H1 (cell line): Measurements from ENCODE around the gene CHPF2.

Experiments
- ASH2L ChIP-seq: fragments of 200-600, 300-600 bp; sonication (generic); IDR thresholded peaks from one replicate; pipeline ENCODE4 v1.7.1; 2017; ENCODE audit warnings: low read length
- CHD1 ChIP-seq: IDR thresholded peaks from 2 replicates; pipeline ENCODE4 v1.6.1; 2012; ENCODE audit warnings: low read depth, low read length, improper control_type of control experiment
- EZH2 ChIP-seq: fragments of 200-600 bp; sonication (generic); IDR thresholded peaks from 2 replicates; pipeline ENCODE4 v1.7.1; 2012; ENCODE audit warnings: low read depth, mild to moderate bottlenecking, moderate library complexity, low read length, inconsistent platforms; ENCODE audit not compliant: severe bottlenecking
- HDAC6 ChIP-seq: IDR thresholded peaks from one replicate; pipeline ENCODE4 v1.7.1; 2012; ENCODE audit warnings: low read depth, mild to moderate bottlenecking, inconsistent platforms, low read length, moderate library complexity
- POLR2A ChIP-seq, 2 experiments: IDR thresholded peaks; 1 replicate in 1 of 2; 2 replicates in 1 of 2; pipeline ENCODE4 v1.6.1; 2011; ENCODE audit warnings: low read depth in 2 of 2, low read length in 2 of 2, mild to moderate bottlenecking in 2 of 2; ENCODE audit errors: control extremely low read depth in 1 of 2
- POLR2AphosphoS5 ChIP-seq: IDR thresholded peaks from 2 replicates; pipeline ENCODE4 v1.6.1; 2011; ENCODE audit warnings: low read depth, low read length
- RAD21 ChIP-seq, 2 experiments: IDR thresholded peaks in 1 of 2; conservative IDR thresholded peaks in 1 of 2; 2 replicates each; pipeline ENCODE4 v1.6.1; 2011; ENCODE audit warnings: low read depth in 2 of 2, low read length in 2 of 2, improper control_type of control experiment in 1 of 2, inconsistent platforms in 1 of 2, mild to moderate bottlenecking in 1 of 2, moderate library complexity in 1 of 2
- TBP ChIP-seq: IDR thresholded peaks from 2 replicates; pipeline ENCODE4 v1.6.1; 2011; ENCODE audit warnings: low read depth, low read length, improper control_type of control experiment
- TF ChIP-seq, protein P1 (sequence below), 3 experiments: IDR thresholded peaks; 1 replicate in 2 of 3; 2 replicates in 1 of 3; pipeline versions ENCODE4 v1.5.1 to v1.6.1; 2011; ENCODE audit warnings: low read length in 3 of 3, mild to moderate bottlenecking in 3 of 3, inconsistent platforms in 2 of 3, low read depth in 1 of 3, moderate library complexity in 1 of 3; ENCODE audit not compliant: insufficient read depth in 1 of 3; ENCODE audit errors: control extremely low read depth in 1 of 3

DNA sequence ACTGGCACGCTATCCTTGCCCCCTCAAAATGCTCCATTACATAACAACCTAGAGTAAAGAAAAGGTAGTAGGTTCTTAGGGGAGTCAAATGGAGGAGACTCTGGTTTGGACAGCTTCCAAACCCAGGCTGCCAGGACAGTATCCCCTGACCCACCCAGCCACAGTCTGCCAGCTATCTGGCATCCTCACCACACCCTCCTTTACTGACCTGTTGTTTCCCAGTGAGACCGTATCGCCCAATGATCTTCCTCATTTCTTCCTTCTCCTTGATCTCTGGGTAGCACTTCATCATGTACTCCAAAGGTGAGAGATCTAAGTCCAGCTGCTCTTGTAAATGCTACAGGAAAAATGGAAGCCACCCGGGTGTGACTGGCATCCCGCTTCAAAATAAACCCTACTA is 16.9 kb upstream of the CHPF2 start:
- TF ChIP-seq POLR2A (IDR thresholded peaks at IDR 0.05; ENCODE audit: control extremely low read depth in 1 of 2, low read depth in 2 of 2, low read length in 2 of 2) (no peak), POLR2AphosphoS5 (no peak), ASH2L (no peak), CHD1 (no peak), EZH2 (no peak), HDAC6 (no peak), RAD21 (IDR thresholded peaks at IDR 0.05 in 1 of 2, conservative IDR thresholded peaks at IDR 0.05 in 1 of 2; ENCODE audit: low read depth in 2 of 2, low read length in 2 of 2) (no peak), TBP (no peak)
- TF ChIP-seq, protein P1, sequence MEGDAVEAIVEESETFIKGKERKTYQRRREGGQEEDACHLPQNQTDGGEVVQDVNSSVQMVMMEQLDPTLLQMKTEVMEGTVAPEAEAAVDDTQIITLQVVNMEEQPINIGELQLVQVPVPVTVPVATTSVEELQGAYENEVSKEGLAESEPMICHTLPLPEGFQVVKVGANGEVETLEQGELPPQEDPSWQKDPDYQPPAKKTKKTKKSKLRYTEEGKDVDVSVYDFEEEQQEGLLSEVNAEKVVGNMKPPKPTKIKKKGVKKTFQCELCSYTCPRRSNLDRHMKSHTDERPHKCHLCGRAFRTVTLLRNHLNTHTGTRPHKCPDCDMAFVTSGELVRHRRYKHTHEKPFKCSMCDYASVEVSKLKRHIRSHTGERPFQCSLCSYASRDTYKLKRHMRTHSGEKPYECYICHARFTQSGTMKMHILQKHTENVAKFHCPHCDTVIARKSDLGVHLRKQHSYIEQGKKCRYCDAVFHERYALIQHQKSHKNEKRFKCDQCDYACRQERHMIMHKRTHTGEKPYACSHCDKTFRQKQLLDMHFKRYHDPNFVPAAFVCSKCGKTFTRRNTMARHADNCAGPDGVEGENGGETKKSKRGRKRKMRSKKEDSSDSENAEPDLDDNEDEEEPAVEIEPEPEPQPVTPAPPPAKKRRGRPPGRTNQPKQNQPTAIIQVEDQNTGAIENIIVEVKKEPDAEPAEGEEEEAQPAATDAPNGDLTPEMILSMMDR (IDR thresholded peaks at IDR 0.05; ENCODE audit: control extremely low read depth in 1 of 3, insufficient read depth in 1 of 3, low read depth in 1 of 3, low read length in 3 of 3) = no peak
